ENCODE results near the gene CDH12. TPM values are rescaled to one million over a fixed set of nuclear protein-coding genes. Genes with fewer than 3 reads are reported as not detected.

Gene CDH12
- total RNA-seq, 1 experiment from 2014 or later, result not detected

DNA sequence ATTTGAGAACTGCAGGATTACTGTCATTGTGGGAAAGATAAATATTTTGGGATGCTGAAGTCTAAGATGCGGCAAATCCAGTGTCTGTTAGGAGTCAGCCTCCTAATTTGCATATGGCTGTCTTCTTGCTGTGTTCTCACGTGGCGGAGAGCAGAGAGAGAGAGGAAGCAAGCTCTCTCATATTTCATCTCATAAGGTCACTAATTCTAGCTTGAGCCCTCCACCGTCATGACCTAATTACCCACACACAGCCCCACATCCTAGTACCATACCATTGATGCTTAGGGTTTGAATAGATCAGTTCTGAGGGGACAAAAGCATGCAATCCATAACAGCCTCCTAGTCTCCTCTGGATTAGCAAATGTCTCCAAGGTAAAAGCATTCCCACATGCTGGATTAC, 124.5 kb downstream of the CDH12 start:
- Histone ChIP-seq H3K14ac (ENCODE audit: insufficient read depth, low read length) (no peak overlapping the region; the same call in 1 of the 2 replicates), H2BK15ac (ENCODE audit: low read depth, low read length) (no peak overlapping the region), H2BK12ac (ENCODE audit: insufficient read length, low read depth, low read length) (no peak overlapping the region), H2BK20ac (ENCODE audit: low read depth, low read length, poor library complexity, severe bottlenecking) (no peak overlapping the region), H3K4ac (ENCODE audit: low read depth, low read length) (no peak overlapping the region), H3K9me3 (ENCODE audit: control insufficient read depth, low read depth, low read length) (no peaks in the 10 kb centered on the region), H2BK5ac (ENCODE audit: insufficient read length, low read length) (no peak overlapping the region), H4K5ac (ENCODE audit: insufficient read length, low read depth, low read length) (no peak overlapping the region), H3K23me2 (ENCODE audit: insufficient read length, low read depth, low read length, poor library complexity, severe bottlenecking) (no peaks in the 10 kb centered on the region), H4K20me1 (ENCODE audit: control insufficient read depth, insufficient read depth, insufficient read length) (no peaks in the 10 kb centered on the region), H4K91ac (ENCODE audit: insufficient read length, low read depth, low read length) (no peak overlapping the region), H3K23ac (ENCODE audit: insufficient read length, low read depth, low read length) (no peak overlapping the region), H3K18ac (ENCODE audit: insufficient read length, low read depth, low read length) (no peak overlapping the region), H3K27me3 (ENCODE audit: insufficient read depth, low read length) (no peaks in the 10 kb centered on the region), H2AFZ (ENCODE audit: low read length) (peak overlapping the region; percentile 84), H3K56ac (ENCODE audit: insufficient read length, low read depth, low read length) (no peak overlapping the region), H3K4me1 (ENCODE audit: insufficient read depth, low read length) (no peaks in the 10 kb centered on the region), H2BK120ac (ENCODE audit: low read depth, low read length, poor library complexity, severe bottlenecking) (no peak overlapping the region), H3K9ac (ENCODE audit: extremely low read depth, insufficient read length, low read length) (no peak overlapping the region), H4K8ac (replicated peaks; ENCODE audit: insufficient read length, low read depth, low read length) (no peak overlapping the region), H3K27ac (ENCODE audit: insufficient read length, low read depth, low read length) (no peak overlapping the region), H3K79me2 (ENCODE audit: insufficient read depth, low read length) (no peaks in the 10 kb centered on the region), H3K4me2 (ENCODE audit: insufficient read depth, insufficient read length, low read length) (no peak overlapping the region), H3K79me1 (ENCODE audit: insufficient read depth, low read depth, low read length, poor library complexity, severe bottlenecking) (no peaks in the 10 kb centered on the region), H2AK5ac (ENCODE audit: insufficient read length, low read length) (no peak overlapping the region), H3T11ph (ENCODE audit: low read length) (no peak overlapping the region)
- no CpG with 5 or more reads among the region's 4 CpGs for WGBS (ENCODE audit: extremely low coverage, insufficient read length, low lambda C conversion rate)
- Mint-ChIP-seq H3K9me3 (no peaks in the 10 kb centered on the region), H3K27ac (no peak overlapping the region; a peak in 1 of 7 replicates), H3K36me3 (ENCODE audit: insufficient read depth in 1 of 3, low read depth in 3 of 3) (no peaks in the 10 kb centered on the region; a peak in 1 of 7 replicates), H3K27me3 (ENCODE audit: low read depth) (no peaks in the 10 kb centered on the region; the same call in 1 of the 2 replicates), H3K4me1 (peaks cover 5% of the 10 kb centered on the region in 2 experiments; a peak in 2 of 4 replicates), H3K4me3 (no peak overlapping the region)
- no peak for DNase-seq
- no peak for TF ChIP-seq CTCF (conservative IDR thresholded peaks at IDR 0.05)
